Vagina (tissue), 2 donors: ENCODE data around the gene PARD3.

ENCODE experiments used
- POLR2A ChIP-seq, 2 donors: fragments of 450-650 bp; IDR thresholded peaks; one replicate each; pipeline ENCODE4 v1.6.1; 2017; ENCODE audit warnings: antibody characterized with exemption in 2 of 2, mild to moderate bottlenecking in 2 of 2, moderate library complexity in 2 of 2
- POLR2AphosphoS5 ChIP-seq, 2 donors: sonication (generic); formaldehyde crosslinking; IDR thresholded peaks; one replicate each; pipeline ENCODE4 v1.9.0; 2017; ENCODE audit warnings: antibody characterized with exemption in 2 of 2, mild to moderate bottlenecking in 2 of 2, low read depth in 1 of 2; ENCODE audit not compliant: insufficient read depth in 1 of 2
- TF ChIP-seq, protein P1 (sequence below), 3 experiments: fragments of 450-650 bp in 2 of 3; fragments of 200-600 bp in 1 of 3; sonication (generic) in 1 of 3; IDR thresholded peaks; one replicate each; pipeline ENCODE4 v1.5.1; 2017 to 2019; ENCODE audit warnings: antibody characterized with exemption in 3 of 3, mild to moderate bottlenecking in 2 of 3, moderate library complexity in 2 of 3

DNA sequence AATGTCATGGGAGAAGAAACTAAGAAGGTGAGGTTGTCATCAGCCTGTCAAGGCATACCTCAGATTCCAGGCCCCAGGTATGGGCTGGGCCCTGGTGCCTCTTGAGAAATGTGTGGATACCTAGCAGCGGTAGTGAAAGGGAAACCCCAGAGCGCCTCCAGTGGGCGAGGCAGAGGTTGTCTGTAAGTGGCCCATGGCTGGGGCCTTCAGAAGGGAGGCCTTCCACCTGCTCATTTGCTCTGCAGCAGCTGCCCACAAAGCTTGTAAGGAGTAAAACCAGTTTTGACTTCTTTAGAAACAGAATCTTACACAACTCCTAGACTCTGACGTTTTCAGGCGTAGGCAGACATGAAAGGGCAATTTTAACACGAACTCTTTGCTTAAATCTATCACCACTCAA is 509.9 kb downstream of the PARD3 start:
- TF ChIP-seq POLR2A (IDR thresholded peaks at IDR 0.05) (no peak), POLR2AphosphoS5 (IDR thresholded peaks at IDR 0.05; ENCODE audit: insufficient read depth in 1 of 2, low read depth in 1 of 2) (no peak)
- TF ChIP-seq, protein P1, sequence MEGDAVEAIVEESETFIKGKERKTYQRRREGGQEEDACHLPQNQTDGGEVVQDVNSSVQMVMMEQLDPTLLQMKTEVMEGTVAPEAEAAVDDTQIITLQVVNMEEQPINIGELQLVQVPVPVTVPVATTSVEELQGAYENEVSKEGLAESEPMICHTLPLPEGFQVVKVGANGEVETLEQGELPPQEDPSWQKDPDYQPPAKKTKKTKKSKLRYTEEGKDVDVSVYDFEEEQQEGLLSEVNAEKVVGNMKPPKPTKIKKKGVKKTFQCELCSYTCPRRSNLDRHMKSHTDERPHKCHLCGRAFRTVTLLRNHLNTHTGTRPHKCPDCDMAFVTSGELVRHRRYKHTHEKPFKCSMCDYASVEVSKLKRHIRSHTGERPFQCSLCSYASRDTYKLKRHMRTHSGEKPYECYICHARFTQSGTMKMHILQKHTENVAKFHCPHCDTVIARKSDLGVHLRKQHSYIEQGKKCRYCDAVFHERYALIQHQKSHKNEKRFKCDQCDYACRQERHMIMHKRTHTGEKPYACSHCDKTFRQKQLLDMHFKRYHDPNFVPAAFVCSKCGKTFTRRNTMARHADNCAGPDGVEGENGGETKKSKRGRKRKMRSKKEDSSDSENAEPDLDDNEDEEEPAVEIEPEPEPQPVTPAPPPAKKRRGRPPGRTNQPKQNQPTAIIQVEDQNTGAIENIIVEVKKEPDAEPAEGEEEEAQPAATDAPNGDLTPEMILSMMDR (IDR thresholded peaks at IDR 0.05), result no peak
